Thymus (tissue), 14 donors: ENCODE measurements around the gene HOXD11. TPM values are rescaled to one million over a fixed set of nuclear protein-coding genes. Genes with fewer than 3 reads are reported as not detected.

Source experiments
- DNase-seq, 9 donors: peaks; one replicate each; pipeline ENCODE4 v3.0.0-alpha.2; 2013; ENCODE audit warnings: low spot score in 9 of 9, low read depth in 6 of 9, missing footprints in 1 of 9
- H3K27ac ChIP-seq, 2 donors: one replicate each; pipeline ENCODE4 v1.5.1; 2013; ENCODE audit warnings: control low read depth in 1 of 2, low read depth in 1 of 2, low read length in 1 of 2, mild to moderate bottlenecking in 1 of 2, moderate library complexity in 1 of 2
- H3K27me3 ChIP-seq, 2 donors: one replicate each; pipeline ENCODE4 v1.5.1; 2013; ENCODE audit warnings: low read length in 1 of 2; ENCODE audit not compliant: control insufficient read depth in 2 of 2, insufficient read depth in 1 of 2
- H3K36me3 ChIP-seq, 2 donors: one replicate each; pipeline ENCODE4 v1.5.1; 2013; ENCODE audit warnings: low read length in 1 of 2, mild to moderate bottlenecking in 1 of 2, moderate library complexity in 1 of 2; ENCODE audit not compliant: control insufficient read depth in 2 of 2, insufficient read depth in 2 of 2
- H3K4me1 ChIP-seq, 2 donors: one replicate each; pipeline ENCODE4 v1.5.1; 2013; ENCODE audit warnings: low read length in 2 of 2; ENCODE audit not compliant: control insufficient read depth in 2 of 2, insufficient read depth in 2 of 2
- H3K4me3 ChIP-seq, 2 donors: one replicate each; pipeline ENCODE4 v1.5.1; 2013; ENCODE audit warnings: low read length in 2 of 2, control low read depth in 1 of 2, mild to moderate bottlenecking in 1 of 2
- H3K9me3 ChIP-seq, 2 donors: one replicate each; pipeline ENCODE4 v1.5.1; 2013; ENCODE audit warnings: low read length in 1 of 2, mild to moderate bottlenecking in 1 of 2; ENCODE audit not compliant: control insufficient read depth in 2 of 2, insufficient read depth in 1 of 2
- WGBS: extraction: QIAGEN DNeasy Blood & Tissue Kit; methylation state at CpG from one replicate; pipeline ENCODE4 v1.1.7; 2013; 5-methylcytosine and 5-hydroxymethylcytosine counted together
- long read RNA-seq, 10 donors: transcript quantifications; one replicate each; lab custom pipeline, GENCODE V29; 2026
- polyA plus RNA-seq: library from polyadenylated mRNA; stranded (reverse); fragments of 200-250 nt; gene quantifications from one replicate; pipeline ENCODE4 v1.2.3, GENCODE V29; 2013
- total RNA-seq: library from RNA; stranded (reverse); fragments of 120-200 nt; gene quantifications from one replicate; pipeline ENCODE4 v1.2.4, GENCODE V29; 2013
- donor health status: healthy.

HOXD11 gene
- total RNA-seq: not detected
- polyA plus RNA-seq: 0.09 TPM
- long read RNA-seq, donor 1: 0 reads
- long read RNA-seq, donor 2: 0 reads
- long read RNA-seq, donor 3: 0 reads
- long read RNA-seq, donor 4: 0 reads
- long read RNA-seq, donor 5, partial matches to known transcripts: 0 of 5 reads
- long read RNA-seq, donor 5, other reads (novel, unspliced or antisense): 0 of 5 reads
- long read RNA-seq, donor 6: 0 reads
- long read RNA-seq, donor 7: 0 reads
- long read RNA-seq, donor 8: 0 reads
- long read RNA-seq, donor 9: 0 reads
- long read RNA-seq, donor 10: 0 reads

DNA sequence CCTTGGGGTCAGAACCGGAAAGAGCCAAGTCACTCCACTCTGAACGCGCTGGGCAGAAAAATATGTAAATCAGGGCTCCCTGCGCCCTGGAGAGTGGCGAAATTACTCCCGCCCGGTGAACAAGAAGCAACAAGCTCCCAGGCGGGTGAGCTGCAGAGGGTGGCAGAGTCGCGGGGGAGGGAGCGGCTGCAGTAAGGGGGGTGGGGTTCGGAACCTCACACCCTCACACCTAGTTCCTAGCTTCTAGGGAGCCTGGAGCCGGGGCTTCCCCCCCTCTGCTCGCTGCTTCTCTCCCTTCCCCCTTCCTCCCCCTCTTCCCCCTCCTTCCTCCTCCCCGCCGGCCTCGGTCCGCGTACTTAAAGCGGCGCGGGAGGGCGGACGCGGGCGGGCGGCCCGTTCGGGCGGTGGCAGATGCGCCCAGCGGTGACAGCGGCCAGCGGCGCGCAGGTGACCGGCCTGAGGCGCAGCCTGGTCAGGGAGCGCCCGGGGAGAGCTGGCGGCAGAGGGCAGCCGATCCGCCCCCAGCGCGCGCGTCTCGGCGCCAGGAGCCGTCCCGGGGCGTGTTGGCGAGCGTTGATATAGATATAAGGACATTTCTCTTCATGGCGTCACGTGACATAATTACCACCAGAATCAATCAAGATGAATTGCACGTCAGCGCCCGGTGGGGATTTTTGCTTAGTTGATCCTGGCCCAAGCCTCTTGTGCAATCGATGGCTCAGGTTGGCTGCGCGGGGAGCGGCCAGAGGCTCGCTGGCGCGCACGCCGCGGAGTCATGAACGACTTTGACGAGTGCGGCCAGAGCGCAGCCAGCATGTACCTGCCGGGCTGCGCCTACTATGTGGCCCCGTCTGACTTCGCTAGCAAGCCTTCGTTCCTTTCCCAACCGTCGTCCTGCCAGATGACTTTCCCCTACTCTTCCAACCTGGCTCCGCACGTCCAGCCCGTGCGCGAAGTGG lies at the start of gene HOXD11:
TSS of gene HOXD11 (plus strand) at position 700 of the 959 bp plus-strand sequence. CDS start at position 776, 76 bp downstream.
- Histone ChIP-seq H3K27me3 (peaks cover 93 to 98% of the 10 kb centered on the region in 2 donors), H3K36me3 (no peaks in the 10 kb centered on the region), H3K27ac (no peak within 1 kb of the TSS), H3K4me1 (peaks cover 0 to 3% of the 10 kb centered on the region in 2 donors), H3K9me3 (peaks cover 0 to 4% of the 10 kb centered on the region in 2 donors), H3K4me3 (no peak within 1 kb of the TSS)
- WGBS: 4% methylated on average over 85 of the region's 85 CpGs
- no peak for DNase-seq

DNA sequence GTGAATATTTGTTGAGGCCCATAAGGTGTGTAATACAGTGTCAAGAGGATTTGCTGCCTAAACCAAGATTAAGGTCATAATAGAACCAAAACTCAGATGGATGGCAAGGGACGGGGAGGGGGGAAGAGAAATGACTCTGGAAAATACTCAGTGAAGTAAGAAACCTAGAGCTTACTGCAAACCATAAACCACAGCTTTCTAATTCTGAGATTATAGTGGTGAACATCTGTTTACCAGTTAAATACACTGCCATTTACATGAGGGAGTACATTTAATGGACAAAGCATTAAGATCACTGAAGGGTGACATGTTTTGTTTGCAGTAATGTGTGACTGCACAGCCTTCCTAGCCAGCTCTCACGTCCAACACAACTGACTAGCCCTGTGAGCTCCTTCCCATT lies 43.1 kb upstream of the HOXD11 start:
- Histone ChIP-seq H3K27ac (no peak overlapping the region), H3K4me1 (peaks cover 0 to 2% of the 10 kb centered on the region in 2 donors), H3K9me3 (peaks cover 0 to 4% of the 10 kb centered on the region in 2 donors), H3K27me3 (peaks cover 32 to 62% of the 10 kb centered on the region in 2 donors), H3K4me3 (no peak overlapping the region), H3K36me3 (no peaks in the 10 kb centered on the region)
- WGBS: 55% methylated on average over 2 of the region's 2 CpGs
- DNase-seq: no peak

DNA sequence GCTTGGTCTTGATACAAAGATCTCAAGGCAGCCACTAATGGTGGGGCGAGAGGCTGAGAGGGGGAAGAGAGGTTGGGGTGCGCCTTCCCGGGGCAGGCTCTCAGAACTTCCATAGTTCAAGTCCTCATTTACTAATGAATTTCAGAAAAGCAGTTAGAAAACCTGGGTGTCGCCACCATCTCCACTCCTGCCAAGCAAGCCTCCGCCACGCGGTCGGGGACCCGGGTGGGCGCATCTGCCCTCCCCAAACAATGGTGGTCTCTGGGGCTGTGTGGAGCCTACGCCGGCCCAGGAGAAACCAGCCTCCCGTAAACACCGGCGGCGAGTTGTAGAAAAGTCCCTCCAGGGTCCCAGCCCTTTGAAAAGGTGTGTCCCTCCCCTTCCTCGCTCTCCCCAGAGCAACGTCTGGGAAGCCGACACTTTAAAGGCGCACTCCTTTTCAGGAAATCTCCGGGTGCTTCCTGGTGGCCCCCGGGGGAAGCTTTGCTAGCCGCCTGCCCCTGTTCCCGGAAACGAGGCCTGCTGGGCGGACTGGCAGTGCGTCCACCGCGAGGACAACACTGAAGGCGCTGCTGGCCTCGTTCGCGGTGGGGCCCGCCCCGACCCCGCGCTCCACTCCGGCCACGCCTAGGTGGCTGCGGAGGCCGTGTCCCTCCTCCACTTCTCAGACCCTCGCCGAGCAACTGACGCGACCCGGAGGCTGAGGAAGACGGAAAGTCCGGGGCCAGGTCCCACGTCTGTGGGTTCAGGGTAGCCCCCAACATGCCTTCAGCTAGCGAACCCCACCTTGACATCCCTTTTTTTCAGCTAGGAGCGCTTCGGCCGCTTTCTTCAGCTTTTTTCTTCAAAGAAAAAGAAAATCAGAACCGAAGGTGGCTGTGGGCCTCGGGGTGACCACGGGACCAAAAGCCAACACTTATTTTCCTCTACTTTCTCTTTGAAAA lies 40.2 kb upstream of the HOXD11 start:
- no peak for DNase-seq
- Histone ChIP-seq H3K4me1 (peaks cover 0 to 2% of the 10 kb centered on the region in 2 donors), H3K27ac (no peak overlapping the region), H3K4me3 (no peak overlapping the region), H3K27me3 (peaks cover 42 to 77% of the 10 kb centered on the region in 2 donors), H3K36me3 (no peaks in the 10 kb centered on the region), H3K9me3 (peaks cover 0 to 4% of the 10 kb centered on the region in 2 donors)
- 8% methylated on average over 56 of the region's 56 CpGs for WGBS

DNA sequence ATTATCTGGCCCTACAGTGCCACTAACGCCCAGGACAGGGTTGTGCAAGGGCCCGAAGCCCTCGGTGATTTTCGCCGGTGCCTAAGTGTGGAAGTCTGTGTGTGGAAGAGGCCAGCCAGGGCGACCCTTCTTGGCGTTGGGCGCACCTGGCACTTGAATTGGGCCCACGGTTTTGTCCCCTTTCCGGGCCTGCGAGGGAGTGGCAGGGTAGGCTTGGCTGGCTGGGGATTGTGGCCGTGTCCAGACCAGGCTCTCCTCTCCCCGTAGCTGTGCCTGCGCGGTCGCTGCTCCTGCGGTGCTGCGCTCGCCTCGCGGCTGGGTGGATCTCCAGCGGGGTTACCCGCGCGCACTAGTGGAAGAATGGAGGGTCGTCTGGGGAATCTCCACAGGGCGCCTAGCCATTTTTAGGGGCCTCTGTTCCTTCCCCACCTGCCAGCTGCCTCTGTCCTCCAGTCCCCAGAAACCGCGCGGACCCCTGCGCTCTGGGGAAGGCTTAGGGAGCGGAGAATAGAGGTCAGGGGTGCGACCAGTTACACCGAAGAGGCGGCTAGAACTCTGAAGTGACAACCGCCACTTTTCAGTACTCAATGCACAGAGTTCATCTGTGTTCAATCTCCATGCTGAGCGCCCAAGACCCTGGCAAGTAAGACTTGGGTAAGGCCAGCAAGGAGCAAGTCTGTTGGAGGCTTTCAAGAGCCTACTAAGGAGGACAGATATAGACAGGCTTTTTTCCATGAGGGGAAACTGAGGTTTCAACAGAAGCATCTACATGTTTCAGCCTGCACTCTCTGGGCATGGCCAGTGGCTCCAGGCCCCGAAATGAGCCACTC lies 39.3 kb upstream of the HOXD11 start:
- H3K36me3 ChIP-seq: no peaks in the 10 kb centered on the region
- 7% methylated on average over 38 of the region's 38 CpGs for WGBS
- peaks cover 50 to 83% of the 10 kb centered on the region in 2 donors for H3K27me3 ChIP-seq
- H3K27ac ChIP-seq: no peak overlapping the region
- no peak overlapping the region for H3K4me3 ChIP-seq
- DNase-seq: no peak
- H3K9me3 ChIP-seq: peaks cover 0 to 4% of the 10 kb centered on the region in 2 donors
- H3K4me1 ChIP-seq: peaks cover 0 to 2% of the 10 kb centered on the region in 2 donors

DNA sequence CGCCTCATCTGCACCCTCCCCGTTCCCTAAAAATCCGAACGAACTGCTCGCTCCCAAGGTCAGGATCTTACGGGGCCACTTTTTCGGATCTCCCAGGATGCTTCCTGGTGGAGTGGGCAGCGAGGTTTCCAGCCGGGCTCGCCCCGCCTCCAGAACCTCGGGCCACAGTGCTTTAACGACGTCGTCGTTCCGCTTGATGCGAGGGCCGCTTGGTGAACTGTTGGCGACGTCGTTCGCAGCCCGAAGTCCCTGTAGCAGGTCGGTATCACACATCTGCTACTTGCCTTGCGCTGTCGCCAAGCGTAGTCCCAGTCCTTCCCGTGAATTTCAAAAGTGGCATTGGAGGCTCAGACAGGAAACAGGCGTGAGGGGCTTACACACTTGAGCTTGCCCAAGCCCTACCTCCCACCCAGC lies 38.7 kb upstream of the HOXD11 start:
- no peak for DNase-seq

DNA sequence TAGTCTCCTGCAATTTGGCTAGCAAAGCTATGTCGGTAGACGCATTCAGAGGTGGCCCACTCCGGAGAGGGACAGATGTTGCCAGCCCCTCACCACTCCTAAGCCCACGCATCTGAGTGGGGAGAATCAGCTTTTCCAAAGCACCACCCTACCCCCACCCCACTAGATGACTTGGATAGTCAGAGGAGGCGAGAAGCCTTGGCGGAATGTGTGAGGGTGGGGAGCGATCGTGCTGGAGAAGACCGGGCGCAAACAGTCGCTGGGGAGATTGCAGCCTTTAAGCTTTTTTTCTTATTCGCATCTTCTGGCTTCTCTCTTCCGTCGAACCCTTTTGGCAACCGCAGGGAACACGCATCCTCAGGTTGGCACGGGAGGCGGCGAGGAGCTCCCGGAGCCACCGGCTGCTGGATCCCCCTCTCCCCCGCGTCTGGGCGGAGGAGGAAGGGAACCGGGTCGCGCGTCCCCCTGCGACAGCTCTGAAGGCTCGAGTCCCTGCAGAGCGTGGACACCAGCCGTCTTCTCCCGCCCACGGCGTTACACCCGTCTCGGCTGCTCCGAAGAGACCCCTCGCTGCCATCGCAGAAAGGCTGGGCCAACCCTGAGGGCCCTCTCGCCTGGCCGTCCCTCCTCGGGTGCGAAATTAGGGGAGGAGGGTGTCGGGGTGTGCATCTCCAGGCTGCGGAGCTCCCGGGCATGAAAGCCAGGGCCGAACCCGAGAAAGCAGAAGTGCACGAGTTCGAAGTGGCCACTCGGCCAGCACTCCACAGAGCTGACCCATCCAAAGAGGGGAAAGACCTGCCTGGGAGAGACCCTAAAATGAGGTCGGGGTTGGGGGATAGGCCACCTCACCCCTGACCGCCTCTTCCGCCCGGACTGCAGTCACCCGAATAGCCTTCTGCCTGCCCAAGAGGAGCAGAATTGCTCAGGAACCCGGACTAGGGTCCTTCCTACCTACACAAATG lies 35.5 kb upstream of the HOXD11 start:
- Histone ChIP-seq H3K27me3 (peaks cover 75 to 100% of the 10 kb centered on the region in 2 donors), H3K4me3 (no peak overlapping the region), H3K9me3 (peaks cover 0 to 4% of the 10 kb centered on the region in 2 donors), H3K27ac (no peak overlapping the region), H3K4me1 (peaks cover 0 to 2% of the 10 kb centered on the region in 2 donors), H3K36me3 (no peaks in the 10 kb centered on the region)
- 10% methylated on average over 58 of the region's 58 CpGs for WGBS
- no peak for DNase-seq

More for the DNA sequence above, 38.7 kb upstream of the HOXD11 start:
- 9% methylated on average over 30 of the region's 30 CpGs for WGBS
- peaks cover 0 to 2% of the 10 kb centered on the region in 2 donors for H3K4me1 ChIP-seq
- no peak overlapping the region for H3K4me3 ChIP-seq
- peaks cover 57 to 87% of the 10 kb centered on the region in 2 donors for H3K27me3 ChIP-seq
- H3K36me3 ChIP-seq: no peaks in the 10 kb centered on the region
- H3K9me3 ChIP-seq: peaks cover 0 to 4% of the 10 kb centered on the region in 2 donors
- no peak overlapping the region for H3K27ac ChIP-seq

DNA sequence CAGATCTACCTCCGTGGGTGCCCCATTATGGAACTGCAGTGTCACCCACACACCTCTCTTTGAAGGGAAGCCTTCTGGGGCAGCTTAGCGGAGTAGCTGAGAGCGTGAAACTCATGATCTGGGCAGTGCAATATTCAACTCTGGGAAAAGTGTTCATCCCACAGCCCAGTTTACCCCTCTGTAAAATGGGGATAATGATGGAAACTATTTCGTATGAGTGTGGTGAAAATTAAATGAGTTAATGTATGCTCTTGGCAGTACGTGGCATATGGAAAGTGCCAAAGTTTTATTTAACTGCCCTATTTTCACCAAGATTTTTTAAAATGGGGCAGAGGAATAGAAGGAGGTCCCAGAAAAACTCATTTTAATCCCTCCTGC lies 34.8 kb upstream of the HOXD11 start:
- 32% methylated on average over 5 of the region's 5 CpGs for WGBS
- Histone ChIP-seq H3K4me1 (peaks cover 0 to 2% of the 10 kb centered on the region in 2 donors), H3K36me3 (no peaks in the 10 kb centered on the region), H3K27ac (no peak overlapping the region), H3K4me3 (no peak overlapping the region), H3K9me3 (peaks cover 0 to 4% of the 10 kb centered on the region in 2 donors), H3K27me3 (peaks cover 74 to 100% of the 10 kb centered on the region in 2 donors)
- no peak for DNase-seq
